Measurements from ENCODE around the gene RASSF8.

- no peak for TF ChIP-seq MAX (CRISPR knock-in tag; IDR thresholded peaks at IDR 0.05)
- no peak for TF ChIP-seq CGGBP1 (CRISPR knock-in tag; IDR thresholded peaks at IDR 0.05)
- no peak for TF ChIP-seq SIN3A (IDR thresholded peaks at IDR 0.05; ENCODE audit: borderline replicate concordance in 2 of 2, control insufficient read depth in 1 of 2, low read depth in 2 of 2, low read length in 2 of 2)
- no peak for TF ChIP-seq MECOM (CRISPR knock-in tag; IDR thresholded peaks at IDR 0.05)
- no peak for TF ChIP-seq CTCF (IDR thresholded peaks at IDR 0.05 in 2 of 3, conservative IDR thresholded peaks at IDR 0.05 in 1 of 3; ENCODE audit: insufficient read depth in 2 of 3, low read depth in 1 of 3, low read length in 3 of 3)
Measured at GRCh38 chr12:26108915-26109314, 150.4 kb downstream of the RASSF8 start.
